HepG2 (cell line): ENCODE results near the gene SERINC4. TPM values are rescaled to one million over a fixed set of nuclear protein-coding genes. Genes with fewer than 3 reads are reported as not detected.
A peak's percentile ranks its signal among the peaks of the same experiment; 100 is the strongest.

Experiments used
- ATF4 ChIP-seq, 2 experiments: fragments of 450-650 bp in 1 of 2; sonication (generic) in 1 of 2; formaldehyde crosslinking; IDR thresholded peaks; 2 replicates each; pipeline versions ENCODE4 v1.5.0 to v1.8.0; 2020 to 2022; ENCODE audit warnings: mild to moderate bottlenecking in 1 of 2, missing genetic modification reagents in 1 of 2
- HMG20B ChIP-seq: conservative IDR thresholded peaks from 2 replicates; pipeline ENCODE4 v1.6.1; 2016; ENCODE audit warnings: missing genetic modification reagents, missing compliant biosample characterization
- RFX1 ChIP-seq: fragments of 450-650 bp; IDR thresholded peaks from 2 replicates; pipeline ENCODE4 v1.6.1; 2017
- SP5 ChIP-seq: IDR thresholded peaks from 2 replicates; pipeline ENCODE4 v1.6.1; 2016; ENCODE audit warnings: low read depth, borderline replicate concordance
- TAF15 ChIP-seq: fragments of 200-400 bp; formaldehyde crosslinking; IDR thresholded peaks from one replicate; pipeline ENCODE4 v1.6.1; 2018; ENCODE audit warnings: mild to moderate bottlenecking, low read depth, low read length; ENCODE audit not compliant: poor library complexity, severe bottlenecking
- ZBTB42 ChIP-seq: sonication (generic); formaldehyde crosslinking; IDR thresholded peaks from 2 replicates; pipeline ENCODE4 v1.5.0; 2020; ENCODE audit warnings: mild to moderate bottlenecking, missing genetic modification reagents
- ZFX ChIP-seq: sonication (generic); formaldehyde crosslinking; IDR thresholded peaks from 2 replicates; pipeline ENCODE4 v1.4.0; 2020; ENCODE audit warnings: mild to moderate bottlenecking, low read depth, missing genetic modification reagents, moderate library complexity
- ZHX1 ChIP-seq: sonication (generic); formaldehyde crosslinking; IDR thresholded peaks from 2 replicates; pipeline ENCODE4 v1.8.1; 2022; ENCODE audit warnings: low read depth, mild to moderate bottlenecking, missing genetic modification reagents
- ZNF282 ChIP-seq: fragments of 450-650 bp; IDR thresholded peaks from 2 replicates; pipeline ENCODE4 v1.6.1; 2018; ENCODE audit not compliant: partially characterized antibody
- ZNF414 ChIP-seq: sonication (generic); formaldehyde crosslinking; IDR thresholded peaks from 2 replicates; pipeline ENCODE4 v1.5.0; 2020; ENCODE audit warnings: missing genetic modification reagents
- ZNF605 ChIP-seq: sonication (generic); formaldehyde crosslinking; IDR thresholded peaks from 2 replicates; pipeline ENCODE4 v1.8.0; 2022; ENCODE audit warnings: mild to moderate bottlenecking, missing genetic modification reagents
- ZNF878 ChIP-seq: sonication (generic); formaldehyde crosslinking; IDR thresholded peaks from 2 replicates; pipeline ENCODE4 v1.8.1; 2023; ENCODE audit warnings: mild to moderate bottlenecking, missing genetic modification reagents, moderate library complexity
- ZNF891 ChIP-seq: sonication (generic); formaldehyde crosslinking; IDR thresholded peaks from 2 replicates; pipeline ENCODE4 v1.5.0; 2020; ENCODE audit warnings: mild to moderate bottlenecking, missing genetic modification reagents
- polyA plus RNA-seq, 8 experiments: library from polyadenylated mRNA; depleted of rRNA in 3 of 8; stranded (reverse) in 7 of 8; unstranded in 1 of 8; fragments of >200 nt; fragmentation: Illumina TruSeq in 4 of 8; extraction: Trizol in 4 of 8; gene quantifications; 2 replicates each; pipeline versions ENCODE4 v1.2.1 to v1.2.3, GENCODE V29; 2011 to 2016; ENCODE audit warnings: low read depth in 4 of 8, missing spikeins in 1 of 8, mixed read lengths in 1 of 8; ENCODE audit not compliant: insufficient read depth in 1 of 8
- total RNA-seq, 5 experiments: library from RNA; depleted of rRNA; stranded (reverse); fragments of >200 nt; fragmentation: Illumina TruSeq; extraction: Trizol; gene quantifications; 2 replicates each; pipeline ENCODE4 v1.2.3, GENCODE V29; 2016; ENCODE audit warnings: low read depth in 1 of 5
- TF ChIP-seq, protein P1 (sequence below): sonication (generic); formaldehyde crosslinking; IDR thresholded peaks from 2 replicates; pipeline ENCODE4 v1.9.0; 2022; ENCODE audit warnings: low read depth, missing genetic modification reagents
- TF ChIP-seq, protein P2 (sequence below): sonication (generic); formaldehyde crosslinking; IDR thresholded peaks from 2 replicates; pipeline ENCODE4 v1.5.0; 2020; ENCODE audit warnings: mild to moderate bottlenecking, missing genetic modification reagents, moderate library complexity
- TF ChIP-seq, protein P3 (sequence below): sonication (generic); formaldehyde crosslinking; IDR thresholded peaks from 2 replicates; pipeline ENCODE4 v1.5.0; 2020; ENCODE audit warnings: mild to moderate bottlenecking, missing genetic modification reagents, borderline replicate concordance

Gene SERINC4
- total and polyA plus RNA-seq, 2 of the 13 experiments (the other 11 are each of a cell fraction or from before 2014, with no cell fraction given) = not detected

DNA sequence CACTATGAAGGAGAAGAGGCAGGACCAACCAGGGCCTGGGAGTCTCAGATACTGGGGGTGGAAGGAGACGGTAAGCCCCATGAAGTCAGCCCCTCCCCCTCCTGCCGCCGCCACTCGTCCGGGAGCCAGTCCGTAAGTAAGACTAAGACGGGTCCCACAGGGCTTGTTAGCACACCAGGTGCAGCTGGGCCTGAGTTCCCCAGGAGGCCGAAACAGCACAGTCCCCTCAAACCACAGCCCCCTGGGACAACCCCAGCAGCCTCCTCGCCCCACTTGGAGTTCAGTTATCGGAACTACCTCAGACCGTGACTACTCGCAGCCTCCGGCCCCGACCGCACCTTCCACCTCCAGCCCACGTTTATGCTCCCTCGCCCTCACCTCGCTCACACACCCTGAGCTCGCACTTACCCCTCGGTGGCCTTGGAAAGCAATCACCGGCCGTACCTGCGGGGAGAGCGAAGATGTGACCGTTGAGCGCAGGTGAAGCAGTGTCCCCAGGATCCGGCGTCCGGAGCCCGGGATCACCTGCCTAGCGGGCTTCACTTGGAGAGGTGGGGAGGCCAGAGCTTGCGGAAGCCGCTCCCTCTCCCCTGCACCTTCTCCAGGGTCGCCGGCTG lies 23.8 kb downstream of the SERINC4 start (continued):
- TF ChIP-seq, protein P1, sequence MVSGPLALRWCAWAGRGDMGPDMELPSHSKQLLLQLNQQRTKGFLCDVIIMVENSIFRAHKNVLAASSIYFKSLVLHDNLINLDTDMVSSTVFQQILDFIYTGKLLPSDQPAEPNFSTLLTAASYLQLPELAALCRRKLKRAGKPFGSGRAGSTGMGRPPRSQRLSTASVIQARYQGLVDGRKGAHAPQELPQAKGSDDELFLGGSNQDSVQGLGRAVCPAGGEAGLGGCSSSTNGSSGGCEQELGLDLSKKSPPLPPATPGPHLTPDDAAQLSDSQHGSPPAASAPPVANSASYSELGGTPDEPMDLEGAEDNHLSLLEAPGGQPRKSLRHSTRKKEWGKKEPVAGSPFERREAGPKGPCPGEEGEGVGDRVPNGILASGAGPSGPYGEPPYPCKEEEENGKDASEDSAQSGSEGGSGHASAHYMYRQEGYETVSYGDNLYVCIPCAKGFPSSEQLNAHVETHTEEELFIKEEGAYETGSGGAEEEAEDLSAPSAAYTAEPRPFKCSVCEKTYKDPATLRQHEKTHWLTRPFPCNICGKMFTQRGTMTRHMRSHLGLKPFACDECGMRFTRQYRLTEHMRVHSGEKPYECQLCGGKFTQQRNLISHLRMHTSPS (CRISPR knock-in tag) = peak; percentile 17; the same call in 1 of the 2 replicates
- 0 out of 2 replicates have a peak, but pooled peaks have one; percentile 8 for TF ChIP-seq SP5 (CRISPR knock-in tag)
- TF ChIP-seq, protein P2, sequence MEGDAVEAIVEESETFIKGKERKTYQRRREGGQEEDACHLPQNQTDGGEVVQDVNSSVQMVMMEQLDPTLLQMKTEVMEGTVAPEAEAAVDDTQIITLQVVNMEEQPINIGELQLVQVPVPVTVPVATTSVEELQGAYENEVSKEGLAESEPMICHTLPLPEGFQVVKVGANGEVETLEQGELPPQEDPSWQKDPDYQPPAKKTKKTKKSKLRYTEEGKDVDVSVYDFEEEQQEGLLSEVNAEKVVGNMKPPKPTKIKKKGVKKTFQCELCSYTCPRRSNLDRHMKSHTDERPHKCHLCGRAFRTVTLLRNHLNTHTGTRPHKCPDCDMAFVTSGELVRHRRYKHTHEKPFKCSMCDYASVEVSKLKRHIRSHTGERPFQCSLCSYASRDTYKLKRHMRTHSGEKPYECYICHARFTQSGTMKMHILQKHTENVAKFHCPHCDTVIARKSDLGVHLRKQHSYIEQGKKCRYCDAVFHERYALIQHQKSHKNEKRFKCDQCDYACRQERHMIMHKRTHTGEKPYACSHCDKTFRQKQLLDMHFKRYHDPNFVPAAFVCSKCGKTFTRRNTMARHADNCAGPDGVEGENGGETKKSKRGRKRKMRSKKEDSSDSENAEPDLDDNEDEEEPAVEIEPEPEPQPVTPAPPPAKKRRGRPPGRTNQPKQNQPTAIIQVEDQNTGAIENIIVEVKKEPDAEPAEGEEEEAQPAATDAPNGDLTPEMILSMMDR = no peak
- TF ChIP-seq ZNF282 = no peak
- TF ChIP-seq ZNF605 (CRISPR knock-in tag) = 0 out of 2 replicates have a peak, but pooled peaks have one; percentile 21
- TF ChIP-seq ZHX1 (CRISPR knock-in tag) = peak; percentile 29; the same call in 1 of the 2 replicates
- peak; percentile 32 for TF ChIP-seq TAF15
- TF ChIP-seq ZFX (CRISPR knock-in tag) = no peak
- peak in 1 of 2 experiments; percentile 28; a peak in 1 of 4 replicates for TF ChIP-seq ATF4 (CRISPR knock-in tag; IDR thresholded peaks at IDR 0.05)
- TF ChIP-seq ZBTB42 (CRISPR knock-in tag) = peak; percentile 84; the same call in 1 of the 2 replicates
- no peak for TF ChIP-seq ZNF891
- TF ChIP-seq ZNF414 (CRISPR knock-in tag) = peak; percentile 1; the same call in 1 of the 2 replicates
- TF ChIP-seq ZNF878 (CRISPR knock-in tag) = no peak
- no peak for TF ChIP-seq HMG20B (CRISPR knock-in tag)
- TF ChIP-seq RFX1 = no peak
- TF ChIP-seq, protein P3, sequence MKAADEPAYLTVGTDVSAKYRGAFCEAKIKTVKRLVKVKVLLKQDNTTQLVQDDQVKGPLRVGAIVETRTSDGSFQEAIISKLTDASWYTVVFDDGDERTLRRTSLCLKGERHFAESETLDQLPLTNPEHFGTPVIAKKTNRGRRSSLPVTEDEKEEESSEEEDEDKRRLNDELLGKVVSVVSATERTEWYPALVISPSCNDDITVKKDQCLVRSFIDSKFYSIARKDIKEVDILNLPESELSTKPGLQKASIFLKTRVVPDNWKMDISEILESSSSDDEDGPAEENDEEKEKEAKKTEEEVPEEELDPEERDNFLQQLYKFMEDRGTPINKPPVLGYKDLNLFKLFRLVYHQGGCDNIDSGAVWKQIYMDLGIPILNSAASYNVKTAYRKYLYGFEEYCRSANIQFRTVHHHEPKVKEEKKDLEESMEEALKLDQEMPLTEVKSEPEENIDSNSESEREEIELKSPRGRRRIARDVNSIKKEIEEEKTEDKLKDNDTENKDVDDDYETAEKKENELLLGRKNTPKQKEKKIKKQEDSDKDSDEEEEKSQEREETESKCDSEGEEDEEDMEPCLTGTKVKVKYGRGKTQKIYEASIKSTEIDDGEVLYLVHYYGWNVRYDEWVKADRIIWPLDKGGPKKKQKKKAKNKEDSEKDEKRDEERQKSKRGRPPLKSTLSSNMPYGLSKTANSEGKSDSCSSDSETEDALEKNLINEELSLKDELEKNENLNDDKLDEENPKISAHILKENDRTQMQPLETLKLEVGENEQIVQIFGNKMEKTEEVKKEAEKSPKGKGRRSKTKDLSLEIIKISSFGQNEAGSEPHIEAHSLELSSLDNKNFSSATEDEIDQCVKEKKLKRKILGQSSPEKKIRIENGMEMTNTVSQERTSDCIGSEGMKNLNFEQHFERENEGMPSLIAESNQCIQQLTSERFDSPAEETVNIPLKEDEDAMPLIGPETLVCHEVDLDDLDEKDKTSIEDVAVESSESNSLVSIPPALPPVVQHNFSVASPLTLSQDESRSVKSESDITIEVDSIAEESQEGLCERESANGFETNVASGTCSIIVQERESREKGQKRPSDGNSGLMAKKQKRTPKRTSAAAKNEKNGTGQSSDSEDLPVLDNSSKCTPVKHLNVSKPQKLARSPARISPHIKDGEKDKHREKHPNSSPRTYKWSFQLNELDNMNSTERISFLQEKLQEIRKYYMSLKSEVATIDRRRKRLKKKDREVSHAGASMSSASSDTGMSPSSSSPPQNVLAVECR (CRISPR knock-in tag) = 0 out of 2 replicates have a peak, but pooled peaks have one; percentile 7
